GM21717 (cell line): ENCODE measurements around the gene SRPK3.

Source experiments
- ATAC-seq: cut with Tn5 transposase; IDR thresholded peaks from one replicate; pipeline ENCODE4 v1.9.1; 2021; ENCODE audit warnings: mild to moderate bottlenecking, moderate library complexity; ENCODE audit not compliant: unreplicated experiment

Gene SRPK3

GRCh38 chrX:153769158-153769864 lies 11.5 kb upstream of the SRPK3 start:
- ATAC-seq, result no peak

- ATAC-seq, result no peak
Measured at GRCh38 chrX:153769865-153770600, 10.8 kb upstream of the SRPK3 start.

GRCh38 chrX:153770601-153771414 lies 10.0 kb upstream of the SRPK3 start:
- no peak for ATAC-seq

GRCh38 chrX:153771415-153772315 lies 9.2 kb upstream of the SRPK3 start:
- ATAC-seq, result no peak

GRCh38 chrX:153772316-153773217 lies 8.3 kb upstream of the SRPK3 start:
- ATAC-seq, result no peak

- no peak for ATAC-seq
Measured at GRCh38 chrX:153773218-153773611, 7.6 kb upstream of the SRPK3 start.

- ATAC-seq, result no peak
Measured at GRCh38 chrX:153773741-153774575, 6.9 kb upstream of the SRPK3 start.

- no peak for ATAC-seq
Measured at GRCh38 chrX:153774576-153775292, 6.1 kb upstream of the SRPK3 start.

DNA sequence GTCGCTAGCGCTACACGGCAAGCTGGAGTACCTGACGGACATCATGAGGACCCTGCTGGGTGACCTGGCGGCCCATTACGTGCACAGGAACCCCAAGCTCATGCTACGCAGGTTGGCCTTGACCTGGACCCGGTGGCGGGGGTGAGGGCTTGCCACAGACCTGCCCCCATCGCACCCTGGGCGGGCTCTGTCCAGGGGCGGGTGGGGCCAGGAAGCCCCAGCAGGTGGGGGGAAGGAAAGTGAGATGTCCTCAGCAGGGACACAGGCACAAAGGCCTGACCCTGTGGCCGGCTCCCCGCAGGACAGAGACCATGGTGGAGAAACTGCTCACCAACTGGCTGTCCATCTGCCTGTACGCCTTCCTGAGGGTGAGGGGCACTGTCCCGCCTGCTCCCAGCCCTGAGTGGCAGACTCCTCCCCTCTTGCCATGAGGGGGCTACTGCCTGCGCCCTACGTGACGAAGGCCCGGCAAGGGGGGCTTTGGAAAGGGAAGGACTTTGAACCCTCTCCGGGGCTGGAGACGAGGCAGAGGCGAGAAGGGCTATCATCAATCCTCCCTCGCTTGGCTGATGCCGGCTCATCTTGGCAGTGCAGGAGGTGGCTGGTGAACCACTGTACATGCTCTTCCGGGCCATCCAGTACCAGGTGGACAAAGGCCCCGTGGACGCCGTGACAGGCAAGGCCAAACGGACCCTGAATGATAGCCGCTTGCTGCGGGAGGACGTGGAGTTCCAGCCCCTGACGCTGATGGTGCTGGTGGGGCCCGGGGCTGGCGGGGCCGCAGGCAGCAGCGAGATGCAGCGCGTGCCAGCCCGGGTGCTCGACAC lies 5.3 kb upstream of the SRPK3 start:
- no peak for ATAC-seq

DNA sequence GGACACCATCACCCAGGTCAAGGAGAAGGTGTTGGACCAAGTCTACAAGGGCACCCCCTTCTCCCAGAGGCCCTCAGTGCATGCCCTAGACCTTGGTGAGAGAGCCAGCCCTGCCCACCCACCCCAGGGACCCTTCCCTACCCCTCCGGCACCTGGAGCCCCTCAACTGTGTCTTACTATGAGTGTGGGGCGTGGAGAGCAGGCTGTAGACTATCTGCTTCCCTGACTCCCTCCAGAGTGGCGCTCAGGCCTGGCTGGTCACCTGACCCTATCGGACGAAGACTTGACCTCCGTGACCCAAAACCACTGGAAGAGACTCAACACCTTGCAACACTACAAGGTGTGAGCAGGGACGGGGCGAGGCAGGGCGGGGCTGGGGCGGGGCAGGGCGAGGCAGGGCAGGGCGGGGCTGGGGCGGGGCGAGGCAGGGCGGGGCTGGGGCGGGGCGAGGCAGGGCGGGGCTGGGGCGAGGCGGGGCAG lies 4.7 kb upstream of the SRPK3 start:
- ATAC-seq, result no peak

DNA sequence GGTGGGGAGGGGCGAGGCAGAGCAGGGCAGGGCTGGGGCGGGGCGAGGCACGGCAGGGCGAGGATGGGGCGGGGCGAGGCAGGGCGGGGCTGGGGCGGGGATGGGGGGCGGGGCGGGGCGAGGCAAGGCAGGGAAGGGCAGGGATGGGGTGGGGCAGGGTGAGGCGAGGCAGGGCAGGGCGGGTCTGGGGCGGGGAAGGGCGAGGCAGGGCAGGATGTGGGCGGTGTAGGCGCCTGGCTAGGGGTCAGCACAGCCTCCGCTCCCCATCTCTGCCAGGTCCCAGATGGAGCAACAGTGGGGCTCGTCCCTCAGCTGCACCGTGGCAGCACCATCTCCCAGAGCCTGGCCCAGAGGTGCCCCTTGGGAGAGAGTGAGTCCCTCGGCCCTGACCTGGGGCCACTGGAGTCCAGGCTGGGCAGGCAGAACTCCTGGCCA lies 4.2 kb upstream of the SRPK3 start:
- no peak for ATAC-seq

DNA sequence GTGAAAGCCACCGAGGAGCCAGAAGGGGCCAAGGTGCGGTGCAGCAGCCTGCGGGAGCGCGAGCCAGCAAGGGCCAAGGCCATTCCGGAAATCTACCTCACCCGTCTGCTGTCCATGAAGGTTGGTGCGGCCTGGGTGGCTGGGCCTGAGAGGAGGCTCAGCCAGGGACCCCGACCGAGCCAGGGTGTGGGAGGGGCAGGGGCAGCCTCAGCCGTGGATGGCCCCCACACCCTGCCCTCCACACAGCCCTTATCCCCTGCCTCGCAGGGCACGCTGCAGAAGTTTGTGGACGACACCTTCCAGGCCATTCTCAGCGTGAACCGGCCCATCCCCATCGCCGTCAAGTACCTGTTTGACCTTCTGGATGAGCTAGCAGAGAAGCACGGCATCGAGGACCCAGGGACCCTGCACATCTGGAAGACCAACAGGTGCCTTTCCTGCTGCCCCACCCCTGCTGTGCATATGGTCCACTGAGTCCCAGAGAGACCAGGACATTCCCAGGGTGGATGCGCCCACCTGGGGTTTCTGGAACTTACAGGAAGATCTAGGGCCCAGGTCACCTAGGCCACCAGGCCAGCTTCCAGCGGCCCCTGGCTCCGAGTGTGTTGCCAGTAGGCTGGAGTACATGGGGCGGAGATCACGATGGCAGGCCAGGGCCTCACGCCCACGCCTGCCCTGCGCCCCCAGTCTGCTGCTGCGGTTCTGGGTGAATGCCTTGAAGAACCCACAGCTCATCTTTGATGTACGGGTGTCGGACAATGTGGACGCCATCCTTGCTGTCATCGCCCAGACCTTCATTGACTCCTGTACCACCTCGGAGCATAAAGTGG lies 3.4 kb upstream of the SRPK3 start:
- no peak for ATAC-seq

GRCh38 chrX:153778181-153778580 lies 2.7 kb upstream of the SRPK3 start:
- no peak for ATAC-seq

DNA sequence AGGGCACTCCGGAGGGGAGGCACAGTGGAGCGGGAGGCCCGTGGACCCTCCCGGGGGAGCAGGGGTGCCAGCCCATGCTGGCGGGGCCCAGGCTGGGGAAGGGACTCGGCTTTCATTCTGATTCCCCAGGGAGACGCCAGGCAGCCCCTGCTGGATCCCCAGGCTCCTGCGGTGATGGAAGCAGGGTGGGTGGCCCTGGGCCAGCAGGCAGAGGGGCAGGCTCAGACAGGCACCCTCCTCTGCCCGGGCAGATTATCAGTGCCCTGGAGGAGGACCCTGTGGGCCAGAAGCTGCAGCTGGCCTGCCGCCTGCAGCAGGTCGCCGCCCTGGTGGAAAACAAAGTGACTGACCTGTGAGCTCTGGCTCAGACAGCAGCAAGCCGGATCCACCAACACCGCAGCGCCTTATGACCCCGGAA lies 2.1 kb upstream of the SRPK3 start:
- ATAC-seq, result no peak

GRCh38 chrX:153779891-153780677 lies 757 bp upstream of the SRPK3 start:
- no peak for ATAC-seq
